ENCODE results near the gene KATNA1.
"Not testable (repeated sequence)": the region's sequence is repeated elsewhere in the genome, so short reads cannot be mapped to it uniquely, and the experiment has no call there.

Gene KATNA1

DNA sequence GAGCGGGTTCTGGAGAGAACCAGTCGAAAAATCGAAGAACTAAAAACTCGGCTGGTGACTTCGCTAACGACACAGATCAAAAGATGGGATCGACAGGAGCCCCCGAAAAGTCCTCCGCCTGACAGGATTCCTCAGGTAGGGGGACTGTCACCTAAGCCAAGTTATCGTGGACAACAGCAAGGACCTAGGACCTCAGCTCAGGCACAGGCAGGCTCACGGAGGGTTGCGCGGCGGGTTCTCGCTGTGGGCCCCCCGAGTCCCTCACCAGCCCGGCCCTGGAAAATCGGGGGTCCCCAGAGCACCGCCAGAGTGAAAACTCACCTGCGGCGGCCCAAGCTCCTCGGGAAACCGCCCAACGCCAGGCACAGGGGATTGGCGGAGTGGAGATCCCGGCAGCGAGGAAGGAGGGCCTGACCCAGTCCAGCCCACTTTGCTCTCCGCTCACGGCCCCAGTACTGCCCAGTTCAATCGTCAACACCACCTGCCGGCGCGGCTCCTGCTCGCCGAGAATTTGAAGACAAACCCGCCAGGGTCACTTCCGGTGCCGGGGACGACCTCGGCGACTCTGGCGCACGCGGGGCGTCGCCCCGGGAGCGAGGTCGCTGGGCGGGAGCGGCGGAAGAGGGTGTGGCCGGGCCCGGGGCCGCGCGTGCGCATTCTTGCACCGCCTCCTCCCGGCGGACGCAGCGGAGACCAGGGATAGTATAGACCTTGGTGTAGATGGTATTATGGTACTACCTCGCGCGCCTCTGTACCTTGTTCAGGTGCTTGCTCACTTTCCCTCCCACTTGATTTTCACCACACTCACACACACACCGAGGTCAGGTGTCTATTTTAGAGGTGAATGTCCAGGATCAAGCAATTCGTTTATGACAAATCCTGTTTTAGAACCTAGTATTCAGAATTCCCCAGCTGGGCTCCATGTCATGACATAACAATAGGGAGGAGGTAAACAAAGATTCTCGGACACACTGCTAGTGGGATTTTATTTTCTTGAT, at the start of gene KATNA1:
KATNA1 (minus strand) TSS at position 567 of the 998 bp plus-strand sequence. CDS start 10,167 bp downstream, outside the sequence.
- DNase-seq: peak; percentile 75

- DNase-seq: no peak
Measured at GRCh38 chr6:149698175-149698574, 49.7 kb upstream of the KATNA1 start.

DNA sequence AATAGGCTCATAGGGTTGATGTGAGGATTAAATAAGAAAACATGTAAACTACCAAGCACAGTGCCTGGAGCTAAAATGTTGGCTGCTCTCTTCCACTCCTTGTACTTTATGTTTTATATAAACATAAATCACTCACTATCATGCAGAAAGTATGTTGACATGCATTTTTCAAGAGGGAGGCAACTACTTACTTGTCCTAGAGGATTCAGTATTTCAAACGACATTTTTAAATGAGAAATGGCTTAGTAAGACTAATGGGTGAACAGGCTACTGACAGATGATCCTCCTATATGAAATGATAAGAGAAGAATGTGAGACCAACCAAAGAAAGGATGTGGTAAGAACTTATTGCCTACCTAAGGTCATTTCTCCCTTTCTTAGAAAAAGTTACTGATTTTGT, 48.4 kb upstream of the KATNA1 start:
- DNase-seq: no peak

GRCh38 chr6:149694921-149695320, 46.4 kb upstream of the KATNA1 start:
- DNase-seq: no peak

DNA sequence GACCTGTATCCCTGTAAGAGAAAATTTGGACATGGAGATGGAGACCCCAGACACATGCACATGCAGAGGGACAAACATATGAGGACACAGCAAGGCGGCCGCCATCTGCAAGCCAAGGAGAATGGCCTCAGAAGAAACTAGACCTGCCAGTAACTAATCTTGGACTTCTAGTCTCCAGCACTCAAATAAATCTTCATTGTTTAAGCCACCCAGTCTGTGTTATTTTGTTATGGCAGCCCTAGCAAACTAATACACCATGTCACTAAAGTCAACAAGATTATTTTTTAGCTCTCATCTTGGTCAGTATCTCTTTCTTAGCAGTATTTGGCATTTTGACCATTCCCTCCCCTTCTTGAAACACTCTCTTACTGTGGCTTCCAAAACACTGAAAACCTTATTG, 42.7 kb upstream of the KATNA1 start:
- no peak for DNase-seq

DNA sequence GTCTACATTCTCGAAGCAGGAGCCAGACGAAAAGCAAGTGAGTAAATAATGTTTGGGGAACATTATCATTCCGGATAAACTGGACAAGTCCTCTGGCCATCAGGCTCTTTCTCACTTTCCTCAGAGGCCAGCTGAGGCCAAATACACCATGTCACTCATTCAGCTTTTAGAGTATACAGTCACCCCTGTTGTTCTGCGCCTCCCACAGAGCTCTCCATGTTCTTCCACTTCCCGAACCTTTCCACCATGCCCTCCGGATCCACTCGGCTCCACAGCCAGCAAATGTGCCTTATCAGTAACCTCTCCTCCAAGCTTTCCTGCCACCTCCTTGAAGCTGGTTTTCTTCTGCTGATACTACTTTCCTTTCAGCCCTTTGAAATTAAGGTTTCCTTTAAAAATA, 37.7 kb upstream of the KATNA1 start:
- DNase-seq: no peak

GRCh38 chr6:149683256-149683859, 34.8 kb upstream of the KATNA1 start:
- DNase-seq: peak; percentile 37

DNA sequence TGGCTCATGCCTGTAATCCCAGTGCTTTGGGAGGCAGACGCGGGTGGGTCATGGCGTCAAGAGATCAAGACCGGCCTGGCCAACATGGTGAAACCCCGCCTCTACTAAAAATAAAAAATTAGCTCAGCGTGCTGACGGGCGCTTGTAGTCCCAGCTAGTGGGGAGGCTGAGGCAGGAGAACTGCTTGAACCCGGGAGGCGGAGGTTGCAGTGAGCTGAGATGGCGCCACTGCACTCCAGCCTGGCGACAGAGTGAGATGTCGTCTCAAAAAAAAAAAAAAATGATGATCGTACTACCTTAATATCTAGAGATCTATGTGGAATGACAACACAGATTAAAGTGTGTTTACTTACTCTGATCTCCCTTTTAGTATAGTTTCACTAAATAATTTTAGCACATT, 33.3 kb upstream of the KATNA1 start:
- not testable (repeated sequence) for DNase-seq

- no peak for DNase-seq
Measured at GRCh38 chr6:149681209-149681608, 32.7 kb upstream of the KATNA1 start.

GRCh38 chr6:149680503-149680902, 32.0 kb upstream of the KATNA1 start:
- no peak for DNase-seq

DNA sequence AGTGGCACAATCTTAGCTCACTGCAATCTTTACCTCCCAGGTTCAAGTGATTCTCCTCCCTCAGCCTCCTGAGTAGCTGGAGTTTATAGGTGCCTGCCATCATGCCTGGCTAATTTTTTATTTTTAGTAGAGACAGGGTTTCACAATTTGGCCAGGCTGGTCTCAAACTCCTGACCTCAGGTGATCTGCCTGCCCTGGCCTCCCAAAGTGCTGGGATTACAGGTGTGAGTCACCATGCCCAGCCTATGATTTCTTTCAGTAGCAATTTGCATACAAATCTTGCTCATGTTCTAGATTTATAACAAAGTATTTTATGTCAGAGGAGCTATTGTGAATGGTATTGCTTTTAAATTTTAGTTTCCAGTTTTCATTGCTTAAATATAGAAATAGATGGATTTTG, 23.8 kb upstream of the KATNA1 start:
- not testable (repeated sequence) for DNase-seq

- no peak for DNase-seq
Measured at GRCh38 chr6:149660028-149660427, 11.5 kb upstream of the KATNA1 start.

DNA sequence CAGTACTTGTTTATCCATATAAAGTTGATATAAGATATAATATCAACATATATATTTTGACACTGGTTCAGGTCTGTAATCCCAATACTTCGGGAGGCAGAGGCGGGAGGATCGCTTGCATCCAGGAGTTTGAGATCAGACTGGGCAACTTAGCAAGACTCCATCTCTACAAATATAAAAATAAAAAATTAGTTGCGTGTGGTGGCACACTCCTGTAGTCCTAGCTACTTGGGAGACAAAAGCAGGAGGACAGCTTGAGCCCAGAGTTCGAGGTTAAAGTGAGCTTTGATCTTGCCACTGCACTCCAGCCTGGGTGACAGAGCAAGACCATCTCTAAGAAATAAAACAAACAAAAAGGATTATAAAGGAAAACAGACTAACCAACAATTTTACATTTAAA, 8.9 kb upstream of the KATNA1 start:
- DNase-seq: no peak

GRCh38 chr6:149651056-149651455, 2.5 kb upstream of the KATNA1 start:
- no peak for DNase-seq

GRCh38 chr6:149646599-149646998, 1.9 kb downstream of the KATNA1 start:
- DNase-seq: no peak

- DNase-seq: no peak
Measured at GRCh38 chr6:149642829-149643580, 5.5 kb downstream of the KATNA1 start.

DNA sequence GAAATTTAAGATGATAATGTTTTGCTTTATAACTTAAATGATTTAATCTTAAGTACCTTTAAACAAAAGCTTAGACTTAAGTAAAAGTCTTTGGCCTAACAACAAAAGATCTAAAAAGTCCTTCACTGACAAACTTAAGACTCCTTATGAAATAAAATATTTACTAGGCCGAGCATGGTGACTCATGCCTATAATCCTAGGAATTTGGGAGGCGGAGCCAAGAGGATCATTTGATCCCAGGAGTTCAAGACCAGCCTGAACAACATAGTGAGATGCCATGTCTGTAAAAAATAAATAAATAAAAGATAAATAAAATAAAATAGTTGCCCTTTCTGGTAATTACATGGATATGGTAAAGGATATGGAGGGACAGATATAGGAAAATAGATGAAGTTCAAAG, 12.4 kb downstream of the KATNA1 start:
- peak; percentile 2 for DNase-seq

DNA sequence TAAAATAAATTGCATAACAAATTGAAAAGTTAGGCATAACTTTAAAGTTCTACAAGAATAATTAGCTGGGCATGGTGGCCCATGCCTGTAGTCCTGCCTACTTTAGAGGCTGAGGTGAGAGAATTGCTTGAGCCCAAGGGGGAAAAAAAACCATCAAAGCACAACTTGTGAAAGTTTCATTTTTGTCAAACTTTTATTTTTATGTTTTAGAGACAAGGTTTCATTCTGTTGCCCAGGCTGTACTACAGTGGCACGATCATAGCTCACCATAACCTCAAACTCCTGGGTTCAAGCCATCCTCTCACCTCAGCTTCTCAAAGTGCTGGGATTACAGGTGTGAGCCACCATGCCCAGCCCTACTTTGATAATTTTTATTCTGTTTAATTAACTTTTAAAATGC, 14.2 kb downstream of the KATNA1 start:
- DNase-seq: no peak

- DNase-seq: no peak
Measured at GRCh38 chr6:149628875-149629510, 19.5 kb downstream of the KATNA1 start.

GRCh38 chr6:149627672-149628071, 20.8 kb downstream of the KATNA1 start:
- DNase-seq: no peak

- no peak for DNase-seq
Measured at GRCh38 chr6:149615805-149616204, 32.7 kb downstream of the KATNA1 start.

- DNase-seq: no peak
Measured at GRCh38 chr6:149614337-149614736, 34.2 kb downstream of the KATNA1 start.

All from kidney glomerular epithelial cell (primary cell).